Skeletal muscle tissue (tissue), 4 donors: ENCODE results near the gene CRTAC1. TPM values are rescaled to one million over a fixed set of nuclear protein-coding genes. Genes with fewer than 3 reads are reported as not detected.

Source experiments
- H3K27ac ChIP-seq: one replicate; pipeline ENCODE4 v1.7.0; 2013; ENCODE audit warnings: mild to moderate bottlenecking, low read depth, low read length, inconsistent platforms
- H3K27me3 ChIP-seq, 3 donors: one replicate each; pipeline ENCODE4 v1.7.0; 2013; ENCODE audit warnings: low read length in 3 of 3; ENCODE audit not compliant: control insufficient read depth in 3 of 3, insufficient read depth in 3 of 3
- H3K36me3 ChIP-seq, 3 donors: one replicate each; pipeline ENCODE4 v1.7.0; 2013; ENCODE audit warnings: low read length in 3 of 3; ENCODE audit not compliant: control insufficient read depth in 3 of 3, insufficient read depth in 3 of 3
- H3K4me1 ChIP-seq, 3 donors: one replicate each; pipeline ENCODE4 v1.7.0; 2013; ENCODE audit warnings: low read length in 3 of 3, mild to moderate bottlenecking in 3 of 3; ENCODE audit not compliant: control insufficient read depth in 3 of 3, insufficient read depth in 3 of 3
- H3K4me3 ChIP-seq, 3 donors: one replicate each; pipeline ENCODE4 v1.7.0; 2013; ENCODE audit warnings: low read length in 3 of 3
- H3K9ac ChIP-seq, 3 donors: one replicate each; pipeline ENCODE4 v1.7.0; 2013; ENCODE audit warnings: low read length in 3 of 3, mild to moderate bottlenecking in 3 of 3, moderate library complexity in 2 of 3, low read depth in 1 of 3
- H3K9me3 ChIP-seq, 3 donors: one replicate each; pipeline ENCODE4 v1.7.0; 2013; ENCODE audit warnings: low read length in 3 of 3; ENCODE audit not compliant: control insufficient read depth in 3 of 3
- total RNA-seq: library from RNA; depleted of rRNA; stranded (reverse); fragments of >200 nt; gene quantifications from one replicate; pipeline ENCODE4 v1.2.3, GENCODE V29; 2014
- donor health status: Osteomylitis.

CRTAC1 gene
- total RNA-seq, 1 donor from 2014 or later = 0.52 TPM

- H3K4me3 ChIP-seq = no peak overlapping the region
- peaks cover 0 to 2% (median 0%) of the 10 kb centered on the region in 3 donors for H3K4me1 ChIP-seq
- H3K9me3 ChIP-seq = no peaks in the 10 kb centered on the region
- no peak overlapping the region for H3K9ac ChIP-seq
- H3K27ac ChIP-seq = no peak overlapping the region
- no peaks in the 10 kb centered on the region for H3K36me3 ChIP-seq
- peaks cover 0 to 10% (median 10%) of the 10 kb centered on the region in 3 donors for H3K27me3 ChIP-seq
These were observed 144.1 kb downstream of the CRTAC1 start for GRCh38 chr10:97886286-97886685.

- no peak overlapping the region for H3K9ac ChIP-seq
- H3K27me3 ChIP-seq = peaks cover 0 to 11% (median 6%) of the 10 kb centered on the region in 3 donors
- no peaks in the 10 kb centered on the region for H3K9me3 ChIP-seq
- peaks cover 0 to 2% (median 0%) of the 10 kb centered on the region in 3 donors for H3K4me1 ChIP-seq
- no peak overlapping the region for H3K27ac ChIP-seq
- no peaks in the 10 kb centered on the region for H3K36me3 ChIP-seq
- H3K4me3 ChIP-seq = no peak overlapping the region
These were observed 147.3 kb downstream of the CRTAC1 start for GRCh38 chr10:97883092-97883485.

GRCh38 chr10:97882142-97883091 lies 148.0 kb downstream of the CRTAC1 start:
- Histone ChIP-seq H3K9me3 (no peaks in the 10 kb centered on the region), H3K9ac (no peak overlapping the region), H3K4me1 (peaks cover 0 to 2% (median 0%) of the 10 kb centered on the region in 3 donors), H3K36me3 (no peaks in the 10 kb centered on the region), H3K27ac (no peak overlapping the region), H3K27me3 (peaks cover 0 to 14% (median 6%) of the 10 kb centered on the region in 3 donors), H3K4me3 (no peak overlapping the region)

GRCh38 chr10:97880109-97880508 lies 150.3 kb downstream of the CRTAC1 start:
- no peak overlapping the region for H3K4me3 ChIP-seq
- H3K4me1 ChIP-seq = peaks cover 0 to 2% (median 0%) of the 10 kb centered on the region in 3 donors
- no peak overlapping the region for H3K27ac ChIP-seq
- peaks cover 0 to 14% (median 11%) of the 10 kb centered on the region in 3 donors for H3K27me3 ChIP-seq
- no peaks in the 10 kb centered on the region for H3K36me3 ChIP-seq
- no peak overlapping the region for H3K9ac ChIP-seq
- no peaks in the 10 kb centered on the region for H3K9me3 ChIP-seq

GRCh38 chr10:97879241-97879640 lies 151.2 kb downstream of the CRTAC1 start:
- H3K9ac ChIP-seq = no peak overlapping the region
- peaks cover 0 to 2% (median 0%) of the 10 kb centered on the region in 3 donors for H3K4me1 ChIP-seq
- H3K9me3 ChIP-seq = no peaks in the 10 kb centered on the region
- H3K27me3 ChIP-seq = peaks cover 0 to 19% (median 11%) of the 10 kb centered on the region in 3 donors
- H3K4me3 ChIP-seq = no peak overlapping the region
- no peaks in the 10 kb centered on the region for H3K36me3 ChIP-seq
- H3K27ac ChIP-seq = no peak overlapping the region

GRCh38 chr10:97876402-97876801 lies 154.0 kb downstream of the CRTAC1 start:
- Histone ChIP-seq H3K9me3 (no peaks in the 10 kb centered on the region), H3K36me3 (no peaks in the 10 kb centered on the region), H3K27me3 (peaks cover 5 to 19% (median 12%) of the 10 kb centered on the region in 3 donors), H3K4me1 (no peaks in the 10 kb centered on the region), H3K4me3 (no peak overlapping the region), H3K27ac (no peak overlapping the region), H3K9ac (no peak overlapping the region)

- Histone ChIP-seq H3K27ac (no peak overlapping the region), H3K4me1 (no peaks in the 10 kb centered on the region), H3K36me3 (no peaks in the 10 kb centered on the region), H3K9ac (no peak overlapping the region), H3K4me3 (no peak overlapping the region), H3K9me3 (no peaks in the 10 kb centered on the region), H3K27me3 (peaks cover 11 to 23% (median 17%) of the 10 kb centered on the region in 3 donors)
These were observed 155.0 kb downstream of the CRTAC1 start for GRCh38 chr10:97875391-97875790.

GRCh38 chr10:97874332-97874731 lies 156.1 kb downstream of the CRTAC1 start:
- no peak overlapping the region for H3K27ac ChIP-seq
- peaks cover 11 to 23% (median 20%) of the 10 kb centered on the region in 3 donors for H3K27me3 ChIP-seq

GRCh38 chr10:97873569-97873968 lies 156.9 kb downstream of the CRTAC1 start:
- H3K4me1 ChIP-seq = peaks cover 6 to 12% (median 7%) of the 10 kb centered on the region in 3 donors
- H3K9ac ChIP-seq = no peak overlapping the region
- H3K4me3 ChIP-seq = no peak overlapping the region
- peaks cover 11 to 23% (median 20%) of the 10 kb centered on the region in 3 donors for H3K27me3 ChIP-seq
- no peaks in the 10 kb centered on the region for H3K36me3 ChIP-seq
- H3K9me3 ChIP-seq = no peaks in the 10 kb centered on the region
- no peak overlapping the region for H3K27ac ChIP-seq

More at GRCh38 chr10:97874332-97874731, 156.1 kb downstream of the CRTAC1 start:
- H3K9me3 ChIP-seq = no peaks in the 10 kb centered on the region
- no peak overlapping the region for H3K9ac ChIP-seq
- peaks cover under 1 to 4% (median under 1%) of the 10 kb centered on the region in 3 donors for H3K4me1 ChIP-seq
- H3K36me3 ChIP-seq = no peaks in the 10 kb centered on the region
- no peak overlapping the region for H3K4me3 ChIP-seq

- Histone ChIP-seq H3K36me3 (peaks cover 0 to 3% (median 0%) of the 10 kb centered on the region in 3 donors), H3K9ac (no peak overlapping the region), H3K4me1 (peaks cover 6 to 14% (median 7%) of the 10 kb centered on the region in 3 donors), H3K27me3 (peaks cover 11 to 26% (median 20%) of the 10 kb centered on the region in 3 donors), H3K9me3 (no peaks in the 10 kb centered on the region), H3K4me3 (no peak overlapping the region), H3K27ac (no peak overlapping the region)
These were observed 159.4 kb downstream of the CRTAC1 start for GRCh38 chr10:97870990-97871389.
